Loucy (cell line): ENCODE measurements around the gene BUD23.
A peak's percentile ranks its signal among the peaks of the same experiment; 100 is the strongest.
"Not testable (repeated sequence)": the region's sequence is repeated elsewhere in the genome, so short reads cannot be mapped to it uniquely, and the experiment has no call there.

Experiments used
- H2AFZ ChIP-seq: fragments of 200-600 bp; sonication (generic); 2 replicates; pipeline ENCODE4 v1.6.0; 2016; ENCODE audit warnings: antibody characterized with exemption, mild to moderate bottlenecking, low read length, moderate library complexity
- H3F3A ChIP-seq: fragments of 200-600 bp; 2 replicates; pipeline ENCODE4 v1.6.0; 2016; ENCODE audit warnings: antibody characterized with exemption, low read depth, mild to moderate bottlenecking
- H3K27me3 ChIP-seq: fragments of 200-600 bp; sonication (generic); 2 replicates; pipeline ENCODE4 v1.6.1; 2014; ENCODE audit warnings: low read length, mild to moderate bottlenecking; ENCODE audit not compliant: insufficient read depth, poor library complexity, severe bottlenecking
- H3K36me3 ChIP-seq: fragments of 200-600 bp; sonication (generic); 2 replicates; pipeline ENCODE4 v1.6.1; 2016; ENCODE audit warnings: low read length; ENCODE audit not compliant: insufficient read depth
- H3K4me1 ChIP-seq: fragments of 200-600 bp; sonication (generic); 2 replicates; pipeline ENCODE4 v1.5.1; 2014; ENCODE audit warnings: low read length, mild to moderate bottlenecking; ENCODE audit not compliant: insufficient read depth, poor library complexity, severe bottlenecking
- H3K4me2 ChIP-seq: fragments of 200-600 bp; sonication (generic); 2 replicates; pipeline ENCODE4 v1.6.0; 2014; ENCODE audit warnings: antibody characterized with exemption, low read length, low read depth, mild to moderate bottlenecking; ENCODE audit not compliant: poor library complexity, severe bottlenecking
- H3K4me3 ChIP-seq: fragments of 200-600 bp; sonication (generic); 2 replicates; pipeline ENCODE4 v1.5.1; 2014; ENCODE audit warnings: low read length, mild to moderate bottlenecking, mixed read lengths; ENCODE audit not compliant: poor library complexity, severe bottlenecking
- H3K79me2 ChIP-seq: fragments of 200-600 bp; sonication (generic); 2 replicates; pipeline ENCODE4 v1.6.1; 2014; ENCODE audit warnings: low read length; ENCODE audit not compliant: insufficient read depth
- H3K9ac ChIP-seq: fragments of 200-600 bp; sonication (generic); 2 replicates; pipeline ENCODE4 v1.6.0; 2014; ENCODE audit warnings: mild to moderate bottlenecking, low read depth, low read length, moderate library complexity; ENCODE audit not compliant: poor library complexity, severe bottlenecking
- H3K9me2 ChIP-seq: fragments of 200-600 bp; sonication (generic); replicated peaks from 2 replicates; pipeline ENCODE4 v1.6.1; 2016; ENCODE audit warnings: low read depth, low read length, mixed read lengths
- H3K9me3 ChIP-seq: fragments of 200-600 bp; sonication (generic); 2 replicates; pipeline ENCODE4 v1.6.1; 2014; ENCODE audit warnings: mild to moderate bottlenecking, antibody characterized with exemption, low read length, low read depth; ENCODE audit not compliant: insufficient read depth
- H4K20me1 ChIP-seq: fragments of 200-600 bp; sonication (generic); 2 replicates; pipeline ENCODE4 v1.6.0; 2014; ENCODE audit warnings: antibody characterized with exemption, low read length, mild to moderate bottlenecking; ENCODE audit not compliant: insufficient read depth, poor library complexity, severe bottlenecking
- EZH2phosphoT487 ChIP-seq: fragments of 200-600 bp; IDR thresholded peaks from 2 replicates; pipeline ENCODE4 v1.6.1; 2018; ENCODE audit warnings: antibody characterized with exemption, mild to moderate bottlenecking, moderate library complexity, borderline replicate concordance
- TF ChIP-seq, protein P1 (sequence below): fragments of 200-600 bp; sonication (generic); conservative IDR thresholded peaks from 2 replicates; pipeline ENCODE4 v1.5.1; 2014; ENCODE audit warnings: mild to moderate bottlenecking, antibody characterized with exemption, low read length

BUD23 gene

DNA sequence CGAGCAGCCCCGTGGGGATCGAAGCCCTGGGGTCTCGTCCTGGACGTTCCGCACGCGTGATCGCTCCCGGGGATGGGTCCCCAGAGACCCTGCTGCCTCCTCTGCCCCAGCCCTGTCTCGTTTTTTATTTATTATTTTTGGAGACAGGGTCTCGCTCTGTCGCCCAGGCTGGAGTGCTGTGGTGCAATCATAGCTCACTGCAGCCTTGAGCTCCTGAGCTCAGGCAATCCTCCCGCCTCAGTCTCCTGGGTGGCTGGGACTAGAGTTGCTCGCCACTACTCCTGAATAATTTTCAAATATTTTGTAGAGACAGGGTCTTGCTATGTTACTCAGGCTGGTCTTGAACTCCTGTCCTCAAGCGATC, 36.4 kb downstream of the BUD23 start:
- peaks cover 39% of the 10 kb centered on the region for H3K4me1 ChIP-seq
- TF ChIP-seq, protein P1, sequence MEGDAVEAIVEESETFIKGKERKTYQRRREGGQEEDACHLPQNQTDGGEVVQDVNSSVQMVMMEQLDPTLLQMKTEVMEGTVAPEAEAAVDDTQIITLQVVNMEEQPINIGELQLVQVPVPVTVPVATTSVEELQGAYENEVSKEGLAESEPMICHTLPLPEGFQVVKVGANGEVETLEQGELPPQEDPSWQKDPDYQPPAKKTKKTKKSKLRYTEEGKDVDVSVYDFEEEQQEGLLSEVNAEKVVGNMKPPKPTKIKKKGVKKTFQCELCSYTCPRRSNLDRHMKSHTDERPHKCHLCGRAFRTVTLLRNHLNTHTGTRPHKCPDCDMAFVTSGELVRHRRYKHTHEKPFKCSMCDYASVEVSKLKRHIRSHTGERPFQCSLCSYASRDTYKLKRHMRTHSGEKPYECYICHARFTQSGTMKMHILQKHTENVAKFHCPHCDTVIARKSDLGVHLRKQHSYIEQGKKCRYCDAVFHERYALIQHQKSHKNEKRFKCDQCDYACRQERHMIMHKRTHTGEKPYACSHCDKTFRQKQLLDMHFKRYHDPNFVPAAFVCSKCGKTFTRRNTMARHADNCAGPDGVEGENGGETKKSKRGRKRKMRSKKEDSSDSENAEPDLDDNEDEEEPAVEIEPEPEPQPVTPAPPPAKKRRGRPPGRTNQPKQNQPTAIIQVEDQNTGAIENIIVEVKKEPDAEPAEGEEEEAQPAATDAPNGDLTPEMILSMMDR = no peak
- TF ChIP-seq EZH2phosphoT487 = no peak
- peak overlapping the region; percentile 27 for H3K4me2 ChIP-seq
- H3K9me3 ChIP-seq = no peaks in the 10 kb centered on the region
- H3K79me2 ChIP-seq = no peaks in the 10 kb centered on the region
- no peak overlapping the region for H2AFZ ChIP-seq
- 0 out of 2 replicates have a peak, but pooled peaks cover 3% of the 10 kb centered on the region for H3F3A ChIP-seq
- H3K36me3 ChIP-seq = no peaks in the 10 kb centered on the region
- peaks cover 40% of the 10 kb centered on the region for H4K20me1 ChIP-seq
- H3K9me2 ChIP-seq = no peaks in the 10 kb centered on the region
- H3K27me3 ChIP-seq = peaks cover 40% of the 10 kb centered on the region
- H3K4me3 ChIP-seq = no peak overlapping the region
- no peak overlapping the region for H3K9ac ChIP-seq

DNA sequence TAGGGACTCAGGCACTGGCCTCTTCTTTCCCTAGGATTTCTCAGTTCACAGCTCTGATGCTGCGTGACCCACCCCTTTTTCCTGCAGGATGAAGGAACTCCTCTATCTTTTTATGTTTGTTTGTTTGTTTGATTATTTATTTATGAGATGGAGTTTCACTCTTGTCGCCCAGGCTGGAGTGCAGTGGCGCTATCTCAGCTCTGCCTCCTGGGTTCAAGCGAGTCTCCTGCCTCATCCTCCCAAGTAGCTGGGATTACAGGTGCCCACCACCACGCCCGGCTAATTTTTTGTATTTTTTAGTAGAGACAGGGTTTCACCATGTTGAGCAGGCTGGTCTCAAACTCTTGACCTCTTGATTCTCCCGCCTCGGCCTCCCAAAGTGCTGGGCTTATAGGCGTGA, 37.0 kb downstream of the BUD23 start:
- H3K36me3 ChIP-seq, H3K9me3 ChIP-seq, H3K9ac ChIP-seq, H3K9me2 ChIP-seq, H3K4me3 ChIP-seq, H2AFZ ChIP-seq, H3F3A ChIP-seq, H3K4me2 ChIP-seq, H3K79me2 ChIP-seq: not testable (repeated sequence)
- peaks cover 38% of the 10 kb centered on the region for H4K20me1 ChIP-seq
- peaks cover 36% of the 10 kb centered on the region for H3K4me1 ChIP-seq
- H3K27me3 ChIP-seq = peaks cover 35% of the 10 kb centered on the region

DNA sequence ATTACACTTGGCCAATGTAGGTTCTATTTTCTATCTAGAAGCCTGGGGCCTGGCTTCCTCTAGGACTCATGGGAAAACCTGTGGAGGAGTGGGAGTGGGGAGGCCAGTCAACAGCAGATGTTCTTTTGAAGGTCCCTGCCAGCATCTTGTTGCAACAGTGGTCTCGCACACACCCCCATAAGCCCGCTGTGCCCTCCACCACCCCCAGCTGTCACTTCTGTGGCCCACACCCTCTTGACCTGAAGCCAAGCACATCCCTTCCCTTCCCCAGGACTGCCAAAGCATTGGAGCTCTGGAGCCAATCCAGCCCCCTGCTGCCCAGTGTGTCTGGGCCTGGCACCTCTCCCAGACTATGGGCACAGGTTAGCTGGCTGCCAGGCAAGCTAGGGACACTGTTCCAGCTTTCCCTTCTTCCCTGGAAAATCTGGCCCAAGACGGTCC, 38.0 kb downstream of the BUD23 start:
- Histone ChIP-seq H3F3A (0 out of 2 replicates have a peak, but pooled peaks cover 3% of the 10 kb centered on the region), H2AFZ (no peak overlapping the region), H3K36me3 (no peaks in the 10 kb centered on the region), H3K4me2 (no peak overlapping the region), H3K79me2 (no peaks in the 10 kb centered on the region), H3K9me2 (no peaks in the 10 kb centered on the region), H3K9me3 (no peaks in the 10 kb centered on the region), H3K4me3 (no peak overlapping the region), H3K9ac (no peak overlapping the region), H4K20me1 (peaks cover 28% of the 10 kb centered on the region), H3K4me1 (peaks cover 27% of the 10 kb centered on the region), H3K27me3 (peaks cover 25% of the 10 kb centered on the region)
- TF ChIP-seq, protein P1 = no peak
- TF ChIP-seq EZH2phosphoT487 = no peak

DNA sequence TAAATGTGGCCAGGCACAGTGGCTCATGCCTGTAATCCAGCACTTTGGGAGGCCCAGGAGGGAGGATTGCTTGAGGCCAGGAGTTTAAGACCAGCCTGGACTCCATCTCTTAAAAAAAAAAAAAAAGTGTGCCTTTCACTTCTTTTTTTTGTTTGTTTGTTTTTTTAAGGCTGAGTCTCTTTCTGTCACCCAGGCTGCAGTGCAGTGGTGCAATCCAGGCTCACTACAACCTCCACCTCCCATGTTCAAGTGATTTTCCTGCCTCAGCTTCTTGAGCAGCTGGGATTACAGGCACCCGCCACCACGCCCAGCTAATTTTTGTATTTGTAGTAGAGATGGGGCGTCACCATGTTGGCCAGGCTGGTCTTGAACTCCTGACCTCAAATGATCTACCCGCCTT, 38.8 kb downstream of the BUD23 start:
- H3K4me2 ChIP-seq, H3K9ac ChIP-seq, H3K36me3 ChIP-seq, H3K4me3 ChIP-seq, H3K9me3 ChIP-seq, H3F3A ChIP-seq, H2AFZ ChIP-seq, H3K9me2 ChIP-seq, H3K79me2 ChIP-seq: not testable (repeated sequence)
- Histone ChIP-seq H3K27me3 (peaks cover 20% of the 10 kb centered on the region), H3K4me1 (peaks cover 21% of the 10 kb centered on the region), H4K20me1 (peaks cover 20% of the 10 kb centered on the region)
